Chondrocyte (in vitro differentiated cells): ENCODE measurements around the gene PLS3. TPM values are rescaled to one million over a fixed set of nuclear protein-coding genes. Genes with fewer than 3 reads are reported as not detected.

Experiments
- DNase-seq: peaks from one replicate; pipeline ENCODE4 v3.0.0; 2021; ENCODE audit warnings: mixed read lengths, low spot score
- H3K27ac Mint-ChIP-seq: one replicate; pipeline ENCODE4 v1.8.0; 2021; ENCODE audit warnings: mild to moderate bottlenecking, moderate library complexity, mixed read lengths; ENCODE audit not compliant: unreplicated experiment
- H3K27me3 Mint-ChIP-seq: 2 replicates; pipeline ENCODE4 v1.8.0; 2021; ENCODE audit warnings: low read depth, mixed read lengths
- H3K36me3 Mint-ChIP-seq: 2 replicates; pipeline ENCODE4 v1.8.0; 2021; ENCODE audit warnings: low read depth, mixed read lengths
- H3K4me1 Mint-ChIP-seq: 2 replicates; pipeline ENCODE4 v1.8.0; 2021; ENCODE audit warnings: low read depth, mild to moderate bottlenecking, mixed read lengths
- H3K4me3 Mint-ChIP-seq: one replicate; pipeline ENCODE4 v1.8.0; 2021; ENCODE audit warnings: mild to moderate bottlenecking, moderate library complexity, mixed read lengths; ENCODE audit not compliant: unreplicated experiment
- H3K9me3 Mint-ChIP-seq: 2 replicates; pipeline ENCODE4 v1.8.0; 2021; ENCODE audit warnings: low read depth, mixed read lengths
- total RNA-seq: library from RNA; stranded (reverse); gene quantifications from 3 replicates; pipeline ENCODE4 v1.2.1, GENCODE V29; 2021
- TF ChIP-seq, protein P1 (sequence below): fragments of 200-600 bp; sonication (generic); IDR thresholded peaks from 2 replicates; pipeline ENCODE4 v1.5.0; 2021; ENCODE audit warnings: antibody characterized with exemption, mild to moderate bottlenecking, moderate library complexity

The PLS3 gene
- total RNA-seq, 1 donor from 2014 or later, result 660 TPM

DNA sequence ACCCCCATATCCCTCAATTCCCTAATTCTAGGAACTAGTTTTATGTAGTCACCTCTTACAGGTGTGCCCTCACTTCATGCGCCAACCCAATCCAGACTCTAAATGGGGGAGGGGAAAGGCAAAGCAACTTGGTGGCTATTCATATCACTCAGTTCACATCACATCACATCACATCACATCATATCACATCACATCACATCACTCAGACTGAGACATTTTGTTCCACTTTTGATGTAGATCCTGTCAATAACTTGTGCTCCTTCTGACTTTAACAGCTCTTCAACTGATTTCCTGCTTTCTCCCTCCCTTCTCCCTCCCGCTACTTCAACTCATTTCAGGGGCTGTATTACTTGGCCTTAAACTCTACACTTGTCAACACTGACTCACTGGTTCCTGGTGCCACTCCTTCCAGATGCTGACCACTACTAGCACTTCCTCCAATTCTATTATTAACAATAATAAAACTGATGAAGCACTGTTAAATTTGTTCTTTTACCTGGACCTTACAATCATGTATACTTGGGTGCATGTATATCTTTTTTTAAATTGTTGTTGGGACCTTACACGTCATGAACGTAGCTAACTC is 29.1 kb upstream of the PLS3 start:
- no peak for DNase-seq
- TF ChIP-seq, protein P1, sequence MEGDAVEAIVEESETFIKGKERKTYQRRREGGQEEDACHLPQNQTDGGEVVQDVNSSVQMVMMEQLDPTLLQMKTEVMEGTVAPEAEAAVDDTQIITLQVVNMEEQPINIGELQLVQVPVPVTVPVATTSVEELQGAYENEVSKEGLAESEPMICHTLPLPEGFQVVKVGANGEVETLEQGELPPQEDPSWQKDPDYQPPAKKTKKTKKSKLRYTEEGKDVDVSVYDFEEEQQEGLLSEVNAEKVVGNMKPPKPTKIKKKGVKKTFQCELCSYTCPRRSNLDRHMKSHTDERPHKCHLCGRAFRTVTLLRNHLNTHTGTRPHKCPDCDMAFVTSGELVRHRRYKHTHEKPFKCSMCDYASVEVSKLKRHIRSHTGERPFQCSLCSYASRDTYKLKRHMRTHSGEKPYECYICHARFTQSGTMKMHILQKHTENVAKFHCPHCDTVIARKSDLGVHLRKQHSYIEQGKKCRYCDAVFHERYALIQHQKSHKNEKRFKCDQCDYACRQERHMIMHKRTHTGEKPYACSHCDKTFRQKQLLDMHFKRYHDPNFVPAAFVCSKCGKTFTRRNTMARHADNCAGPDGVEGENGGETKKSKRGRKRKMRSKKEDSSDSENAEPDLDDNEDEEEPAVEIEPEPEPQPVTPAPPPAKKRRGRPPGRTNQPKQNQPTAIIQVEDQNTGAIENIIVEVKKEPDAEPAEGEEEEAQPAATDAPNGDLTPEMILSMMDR, result no peak
- Mint-ChIP-seq H3K9me3 (no peaks in the 10 kb centered on the region), H3K27ac (peak overlapping the region; percentile 2), H3K27me3 (no peaks in the 10 kb centered on the region), H3K36me3 (no peaks in the 10 kb centered on the region), H3K4me1 (peaks cover 32% of the 10 kb centered on the region), H3K4me3 (no peak overlapping the region)

DNA sequence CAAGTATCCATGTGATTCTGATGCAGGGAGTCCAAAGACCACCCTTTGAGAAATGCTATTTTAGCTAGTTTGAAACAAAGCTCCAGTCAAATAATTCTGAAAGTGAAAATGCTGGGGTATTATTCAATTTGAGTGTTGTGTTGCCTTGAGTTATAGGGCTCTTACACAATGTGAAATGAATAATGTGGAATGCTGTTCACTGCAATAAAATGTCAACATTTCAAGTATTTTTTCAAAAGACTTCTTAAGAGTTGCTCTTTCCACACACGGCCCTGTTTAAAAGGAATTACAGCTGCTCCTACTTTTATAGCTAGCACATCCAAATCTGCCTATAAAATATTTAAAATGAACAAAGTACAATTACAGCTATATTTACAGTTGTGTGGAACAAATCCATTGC is 27.5 kb upstream of the PLS3 start:
- Mint-ChIP-seq H3K36me3 (no peaks in the 10 kb centered on the region), H3K4me3 (no peak overlapping the region), H3K27ac (peak overlapping the region; percentile 58), H3K9me3 (no peaks in the 10 kb centered on the region), H3K4me1 (peaks cover 32% of the 10 kb centered on the region), H3K27me3 (no peaks in the 10 kb centered on the region)
- TF ChIP-seq, protein P1, result no peak
- no peak for DNase-seq

DNA sequence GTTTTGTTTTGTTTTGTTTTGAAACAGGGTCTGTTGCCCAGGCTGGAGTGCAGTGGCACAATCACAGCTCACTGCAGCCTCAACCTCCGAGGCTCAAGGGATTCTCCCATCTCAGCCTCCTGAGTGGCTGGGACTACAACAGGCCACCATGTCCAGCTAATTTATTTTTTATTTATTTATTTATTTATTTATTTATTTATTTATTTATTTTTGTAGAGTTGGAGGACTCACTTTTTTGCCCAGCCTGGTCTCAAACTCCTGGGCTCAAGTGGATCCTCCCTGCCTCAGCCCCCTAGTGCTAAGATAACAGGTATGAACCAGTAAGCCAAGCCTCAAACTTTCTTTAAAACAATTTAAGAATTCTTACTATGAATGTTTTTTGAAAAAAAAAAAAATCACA is 26.6 kb upstream of the PLS3 start:
- TF ChIP-seq, protein P1, result no peak
- Mint-ChIP-seq H3K4me3 (no peak overlapping the region), H3K9me3 (no peaks in the 10 kb centered on the region), H3K27ac (no peak overlapping the region), H3K4me1 (peaks cover 32% of the 10 kb centered on the region), H3K27me3 (no peaks in the 10 kb centered on the region), H3K36me3 (no peaks in the 10 kb centered on the region)
- no peak for DNase-seq

DNA sequence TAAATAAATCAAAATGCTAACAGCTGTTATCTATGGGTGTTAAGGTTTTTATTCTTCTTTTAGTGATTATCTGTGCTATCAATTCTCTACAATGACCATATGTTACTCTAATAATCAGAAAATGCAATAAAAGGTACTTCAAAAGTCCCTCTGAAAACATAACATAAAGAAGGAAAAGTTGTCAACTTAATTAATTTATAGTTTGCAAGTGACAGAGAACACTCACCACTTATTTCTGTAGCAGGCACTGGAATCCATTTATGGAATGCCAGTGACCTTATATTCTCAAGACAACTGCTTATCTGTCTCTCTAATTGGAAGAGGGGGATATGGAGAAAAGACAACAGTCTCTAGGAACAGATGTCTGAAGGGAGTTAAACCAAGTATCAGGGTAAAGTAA is 25.6 kb upstream of the PLS3 start:
- Mint-ChIP-seq H3K27me3 (no peaks in the 10 kb centered on the region), H3K4me3 (no peak overlapping the region), H3K4me1 (peaks cover 35% of the 10 kb centered on the region), H3K36me3 (no peaks in the 10 kb centered on the region), H3K27ac (no peak overlapping the region), H3K9me3 (no peaks in the 10 kb centered on the region)
- no peak for DNase-seq
- TF ChIP-seq, protein P1, result no peak

DNA sequence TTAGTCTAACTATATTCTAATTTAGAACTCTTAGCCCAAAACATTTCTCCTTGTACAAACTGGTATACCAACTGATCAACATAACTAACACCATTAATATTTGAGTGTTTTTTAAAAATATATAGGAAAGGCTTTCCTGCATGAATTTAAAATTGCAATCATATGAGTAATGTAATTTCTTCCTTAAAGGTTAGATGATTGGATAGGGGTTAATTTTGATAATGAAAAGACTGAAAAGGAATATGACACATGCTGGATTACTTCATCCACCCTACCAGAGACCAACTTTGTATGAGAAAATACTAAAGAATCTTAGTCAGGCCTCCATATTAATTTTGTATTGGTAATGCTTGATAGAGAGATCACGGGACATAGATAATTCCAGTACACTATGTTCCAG is 25.1 kb upstream of the PLS3 start:
- TF ChIP-seq, protein P1, result no peak
- no peaks in the 10 kb centered on the region for H3K9me3 Mint-ChIP-seq
- H3K27ac Mint-ChIP-seq, result no peak overlapping the region
- DNase-seq, result no peak
- H3K4me3 Mint-ChIP-seq, result no peak overlapping the region
- H3K27me3 Mint-ChIP-seq, result no peaks in the 10 kb centered on the region
- H3K36me3 Mint-ChIP-seq, result no peaks in the 10 kb centered on the region
- peaks cover 35% of the 10 kb centered on the region for H3K4me1 Mint-ChIP-seq
